HG03159 (cell line): ENCODE results near the gene CNTNAP1.

Source experiments
- ATAC-seq: cut with Tn5 transposase; IDR thresholded peaks from one replicate; pipeline ENCODE4 v1.9.1; 2021; ENCODE audit warnings: mild to moderate bottlenecking, moderate library complexity; ENCODE audit not compliant: unreplicated experiment

Gene CNTNAP1

GRCh38 chr17:42670789-42671657 is 11.3 kb upstream of the CNTNAP1 start:
- ATAC-seq: no peak

DNA sequence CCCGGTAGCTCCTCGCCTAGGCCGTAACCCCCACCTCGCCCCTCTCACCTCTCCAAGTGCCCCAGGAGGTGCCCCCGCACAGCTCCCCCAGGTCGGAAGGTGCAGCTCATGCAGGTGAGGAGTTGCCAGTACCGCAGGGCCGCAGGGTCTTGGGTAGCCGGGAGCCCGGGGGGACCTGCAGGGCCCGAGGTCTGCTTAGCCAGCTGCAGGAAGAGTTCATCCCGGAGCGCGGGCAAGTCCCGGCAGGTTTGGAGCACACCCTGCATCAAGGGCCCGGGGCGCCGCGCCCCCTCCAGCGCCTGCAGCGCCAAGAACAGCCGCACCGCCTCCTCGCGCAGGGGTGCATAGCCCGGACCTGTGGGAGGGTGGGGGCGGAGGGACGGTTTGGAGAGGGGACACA is 10.3 kb upstream of the CNTNAP1 start:
- ATAC-seq: no peak

GRCh38 chr17:42673266-42673884 is 9.0 kb upstream of the CNTNAP1 start:
- ATAC-seq: no peak

- ATAC-seq: no peak
Measured at GRCh38 chr17:42673885-42674754, 8.2 kb upstream of the CNTNAP1 start.

DNA sequence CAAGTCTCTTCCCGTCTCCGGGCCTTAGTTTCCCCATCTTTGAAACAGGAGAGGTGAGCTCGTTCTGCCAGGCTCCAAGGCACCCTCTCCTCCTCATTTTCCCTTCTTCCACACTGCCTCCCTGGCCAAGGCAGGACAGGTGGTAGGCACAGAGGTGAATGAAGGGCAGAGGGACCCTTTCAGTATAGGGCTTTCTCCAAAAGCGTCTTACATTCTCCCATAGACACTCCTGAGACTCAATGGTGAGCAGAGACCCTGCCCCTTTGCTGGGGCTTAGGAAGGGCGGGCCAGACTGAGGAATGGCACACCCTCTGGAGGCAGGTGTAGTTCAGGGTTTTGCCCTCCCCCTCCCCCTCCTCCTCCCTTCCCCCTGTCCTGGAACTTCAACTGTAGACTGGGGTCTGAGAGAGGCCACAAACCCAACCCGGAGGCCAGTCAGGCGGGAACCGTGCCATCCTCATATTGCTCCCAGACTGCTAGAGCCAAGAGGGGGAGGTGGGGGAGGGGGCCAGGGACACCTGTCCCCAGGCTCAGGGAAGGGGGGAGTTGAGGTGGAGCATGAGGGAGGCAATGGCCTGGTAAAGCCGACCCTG is 7.5 kb upstream of the CNTNAP1 start:
- no peak for ATAC-seq

DNA sequence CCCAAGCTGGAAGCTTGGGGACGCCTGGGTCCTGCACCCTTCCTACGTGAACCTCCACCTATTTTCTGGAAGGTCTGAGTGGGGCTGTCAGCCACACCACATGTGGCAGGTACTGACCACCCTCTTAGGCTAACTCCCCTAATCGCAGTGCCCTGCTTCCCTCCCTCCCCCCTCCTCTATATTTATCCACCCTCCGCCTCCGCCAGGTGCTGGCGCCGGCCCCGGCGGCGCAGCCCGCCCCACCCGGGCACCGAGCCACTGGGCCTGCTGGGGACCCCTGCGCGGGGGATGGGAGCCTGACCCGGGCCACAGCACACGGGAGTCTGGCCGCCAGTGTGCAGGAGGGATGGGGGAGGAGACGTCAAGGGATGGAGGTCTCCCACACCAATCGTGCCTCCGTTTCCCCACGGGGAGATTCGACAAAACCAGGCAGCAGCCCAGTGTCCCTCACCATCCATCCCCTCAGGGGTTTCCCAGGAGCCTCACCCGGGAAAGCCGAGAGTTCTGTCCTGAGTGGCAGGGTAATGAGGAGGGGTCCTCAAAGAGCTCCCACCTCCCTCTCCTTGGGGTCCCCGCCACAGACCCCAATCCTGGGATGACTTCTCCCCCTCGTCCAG is 6.9 kb upstream of the CNTNAP1 start:
- no peak for ATAC-seq

GRCh38 chr17:42675965-42676423 is 6.3 kb upstream of the CNTNAP1 start:
- ATAC-seq: no peak

DNA sequence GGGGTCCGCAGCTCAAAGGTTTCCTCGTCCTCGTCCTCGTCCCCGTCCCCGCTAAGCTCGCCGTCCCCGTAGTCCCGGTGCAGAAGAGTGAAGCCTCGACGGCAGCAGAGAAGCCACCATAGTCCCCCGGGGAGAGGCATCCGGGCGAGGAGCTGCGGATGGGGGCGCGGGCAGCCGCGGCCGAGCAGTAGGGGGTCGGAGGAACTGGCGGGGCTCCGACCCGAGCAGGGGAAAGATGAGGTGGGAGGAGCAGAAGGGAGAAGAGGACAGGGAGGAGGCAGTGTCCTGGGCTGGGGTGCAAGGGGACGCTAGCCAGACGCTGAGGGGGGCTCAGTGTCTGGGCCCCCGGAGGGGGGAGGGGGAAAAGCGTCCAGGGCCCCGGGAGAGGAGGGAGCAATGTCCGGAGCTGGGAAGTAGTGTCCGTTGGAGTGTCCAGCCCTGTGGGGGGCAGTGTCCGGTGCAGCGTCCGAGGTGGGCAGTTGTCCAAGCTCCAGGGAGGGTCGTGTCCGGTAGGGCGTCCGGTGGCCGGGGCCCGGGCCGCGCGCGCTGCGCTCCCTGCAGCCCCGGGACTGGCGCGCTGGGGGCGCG is 5.8 kb upstream of the CNTNAP1 start, which contains the start of gene PLEKHH3:
Gene PLEKHH3, minus strand, starts transcription at position 571 of the 588 bp plus-strand sequence. Its CDS starts 431 bp downstream, at position 140.
- peak; percentile 0 for ATAC-seq

- ATAC-seq: peak; percentile 60
Measured at GRCh38 chr17:42677012-42677857, 5.1 kb upstream of the CNTNAP1 start.

DNA sequence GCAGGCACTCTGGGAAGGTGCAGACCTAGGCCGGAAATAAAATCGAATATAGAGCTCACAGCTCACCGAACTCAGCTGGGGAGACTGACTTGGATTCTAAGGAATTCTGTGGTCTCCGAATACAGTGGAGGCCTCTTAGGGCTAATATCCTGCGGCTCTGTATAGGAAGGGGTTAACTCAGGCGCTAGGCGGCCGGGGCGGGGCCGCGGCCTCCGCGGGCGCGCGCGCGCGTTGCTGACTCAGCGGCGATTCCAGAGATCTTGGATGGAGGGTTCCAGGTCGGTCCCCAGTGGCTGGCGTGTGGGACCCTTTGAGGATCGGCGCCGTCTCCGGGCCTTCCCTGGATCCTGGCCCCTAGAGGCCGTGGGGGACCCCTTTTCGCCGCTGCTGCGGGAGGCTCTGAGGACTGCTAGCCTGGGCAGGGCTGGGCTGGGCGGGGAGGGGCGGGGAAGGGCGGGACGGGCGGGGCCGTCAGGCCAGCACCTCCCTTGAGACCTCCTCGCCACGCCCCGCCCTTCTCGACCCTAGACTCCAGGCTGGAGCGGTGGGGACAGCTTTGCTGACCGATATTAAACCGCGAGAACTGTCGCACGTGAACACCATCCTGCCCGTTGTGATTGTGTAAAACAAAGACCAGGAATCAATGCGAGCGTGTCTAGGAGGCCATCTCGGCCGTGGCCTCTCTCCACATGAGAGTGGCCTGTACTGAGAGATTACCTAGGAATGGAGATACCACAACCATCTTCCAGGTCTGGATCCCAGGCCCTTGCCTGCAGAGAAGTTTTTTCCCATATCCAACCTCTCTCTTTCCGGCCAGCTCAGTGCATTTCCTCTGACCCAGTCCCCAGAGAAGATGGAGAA is 4.2 kb upstream of the CNTNAP1 start:
- ATAC-seq: peak; percentile 25

DNA sequence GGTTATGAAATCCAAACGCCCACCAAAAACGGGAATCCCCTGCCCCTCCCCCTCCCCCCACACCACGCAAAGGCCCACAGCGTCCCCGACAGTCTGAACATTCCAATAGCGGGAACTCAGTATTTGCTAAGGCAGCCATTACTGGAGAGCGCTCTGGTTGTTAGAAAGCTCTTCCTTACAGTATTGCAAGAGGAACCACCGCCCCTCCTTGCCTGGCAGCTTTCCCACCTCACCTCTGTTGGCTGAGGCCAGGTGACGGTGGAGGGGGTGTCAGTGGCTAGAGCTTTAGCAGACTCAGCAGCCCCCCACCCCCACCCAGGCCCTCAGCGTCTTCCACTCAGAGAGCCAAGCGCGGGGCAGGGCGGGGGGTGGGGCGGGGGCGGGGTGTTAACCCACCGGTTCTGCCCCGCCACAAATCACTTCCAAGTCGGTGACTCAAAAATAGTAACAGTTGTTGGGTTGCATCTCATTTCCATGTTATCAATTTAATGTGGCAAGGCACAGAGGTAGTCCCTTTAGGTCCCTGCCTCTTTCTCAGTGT is 3.3 kb upstream of the CNTNAP1 start:
- no peak for ATAC-seq

GRCh38 chr17:42679492-42680330 is 2.6 kb upstream of the CNTNAP1 start:
- ATAC-seq: no peak

DNA sequence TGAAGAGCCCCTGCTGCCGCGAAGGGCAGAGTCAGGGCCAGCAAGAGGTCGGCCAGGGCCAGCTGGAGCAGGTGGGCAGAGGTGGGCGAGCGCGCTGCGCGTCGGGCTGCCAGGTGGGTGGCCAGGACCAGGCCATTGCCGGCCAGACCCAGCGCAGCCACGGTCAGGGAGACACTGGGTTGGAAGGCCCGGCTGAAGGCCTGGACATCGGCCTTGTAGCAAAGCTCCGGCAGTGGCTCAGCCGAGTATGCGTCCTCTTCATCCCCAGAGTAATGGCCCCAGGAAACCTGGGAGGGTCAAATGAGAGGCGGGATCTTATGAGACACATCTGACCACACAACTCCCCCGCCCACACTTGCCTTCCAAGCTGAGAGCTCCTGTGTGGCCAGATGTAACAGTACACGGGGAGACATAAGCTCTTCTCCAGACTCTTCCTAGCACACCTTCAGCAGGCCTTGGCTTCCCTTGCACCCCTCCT is 2.0 kb upstream of the CNTNAP1 start:
- no peak for ATAC-seq

- no peak for ATAC-seq
Measured at GRCh38 chr17:42682722-42683403, 532 bp downstream of the CNTNAP1 start.

DNA sequence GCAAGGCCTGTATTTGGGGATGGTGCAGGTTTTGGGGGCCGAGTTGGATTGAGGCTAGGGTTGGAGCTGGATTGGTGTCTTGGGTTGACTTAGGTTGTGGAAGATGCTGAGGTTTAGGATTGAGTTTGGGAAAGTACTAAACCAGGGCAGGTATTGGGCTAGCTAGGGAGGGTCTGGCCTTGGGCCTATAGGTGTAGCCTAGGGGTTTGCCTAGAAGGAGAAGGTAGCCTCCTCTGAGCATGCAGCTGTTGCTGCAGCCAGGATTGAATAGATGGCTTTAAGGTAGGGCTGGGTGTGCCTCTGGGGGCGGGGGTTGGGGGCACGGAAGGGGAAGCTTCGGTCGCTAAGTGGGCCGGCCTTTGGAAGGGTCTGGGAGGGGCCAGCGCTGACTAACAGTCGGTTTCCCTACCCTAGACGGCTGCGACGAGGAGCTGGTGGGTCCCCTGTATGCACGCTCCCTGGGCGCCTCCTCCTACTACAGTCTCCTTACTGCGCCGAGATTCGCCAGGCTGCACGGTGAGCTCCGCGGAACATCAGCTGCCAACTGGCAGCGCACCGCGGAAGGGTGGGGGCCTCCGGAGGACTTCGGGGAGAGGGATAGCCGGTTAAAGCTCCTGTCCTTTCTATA is 1.2 kb downstream of the CNTNAP1 start:
- ATAC-seq: no peak
